ENCODE measurements around the gene TBL3. TPM values are rescaled to one million over a fixed set of nuclear protein-coding genes. Genes with fewer than 3 reads are reported as not detected.

Gene TBL3
- total RNA-seq, 2 experiments from 2014 or later, result 49.9 to 67.2 TPM

GRCh38 chr16:2008009-2008526, 36.2 kb downstream of the TBL3 start:
- H4K20me1 ChIP-seq (ENCODE audit: insufficient read depth, low read length), result peaks cover 10% of the 10 kb centered on the region
- intact Hi-C loops (cut with micrococcal nuclease; ENCODE audit: unreplicated experiment), result loop anchor here (2.0 kb wide), 1 partner anchor 65 kb away; the partner anchor contains the start of gene MSRB1
- ChIA-PET POLR2A (interaction anchor here (1.0 to 1.5 kb wide), 2 partner anchors 48 to 147 kb away, joined by 4 read pairs; partner anchors contain the start of gene TRAF7), CTCF (ENCODE audit: unreplicated experiment) (interaction anchor here (0.5 kb wide), 1 partner anchor 97 kb away, joined by 6 read pairs; no protein-coding TSS in a partner anchor)
- peaks cover 36% of the 10 kb centered on the region for H3K4me1 ChIP-seq (ENCODE audit: insufficient read depth, low read length, poor library complexity, severe bottlenecking)
- no peak for TF ChIP-seq CTCF (conservative IDR thresholded peaks at IDR 0.05; ENCODE audit: low read length)
- no peak for TF ChIP-seq EZH2phosphoT487 (IDR thresholded peaks at IDR 0.05; ENCODE audit: borderline replicate concordance, low read depth, low read length)
- H3K9me3 ChIP-seq (ENCODE audit: low read length), result no peaks in the 10 kb centered on the region
- no peaks in the 10 kb centered on the region for H3K9me2 ChIP-seq (ENCODE audit: insufficient read depth, low read length)
- H3K27ac ChIP-seq (ENCODE audit: low read depth, low read length, poor library complexity, severe bottlenecking), result peak overlapping the region; percentile 62
- no TSS peak for BruUV-seq (replicated peaks)
- peaks cover 22% of the 10 kb centered on the region for H3K36me3 ChIP-seq (ENCODE audit: insufficient read depth, low read length)
- H3K4me2 ChIP-seq (ENCODE audit: low read length), result peak overlapping the region; percentile 98
- H3K79me2 ChIP-seq (ENCODE audit: insufficient read depth, low read depth, low read length), result peaks cover 42% of the 10 kb centered on the region
- H3K4me3 ChIP-seq (ENCODE audit: low read depth, low read length, poor library complexity, severe bottlenecking), result peak overlapping the region; percentile 93
- H2AFZ ChIP-seq (ENCODE audit: low read length), result no peak overlapping the region
- peak; percentile 53 for DNase-seq (ENCODE audit: low spot score)

- Histone ChIP-seq H3K79me2 (ENCODE audit: insufficient read depth, low read depth, low read length) (peaks cover 42% of the 10 kb centered on the region), H3K4me3 (ENCODE audit: low read depth, low read length, poor library complexity, severe bottlenecking) (peak overlapping the region; percentile 93), H4K20me1 (ENCODE audit: insufficient read depth, low read length) (peaks cover 10% of the 10 kb centered on the region; the same call in 1 of the 2 replicates), H3K4me2 (ENCODE audit: low read length) (peak overlapping the region; percentile 98), H3K9me2 (ENCODE audit: insufficient read depth, low read length) (no peaks in the 10 kb centered on the region), H3K27ac (ENCODE audit: low read depth, low read length, poor library complexity, severe bottlenecking) (peak overlapping the region; percentile 62), H3K4me1 (ENCODE audit: insufficient read depth, low read length, poor library complexity, severe bottlenecking) (peaks cover 36% of the 10 kb centered on the region), H3K36me3 (ENCODE audit: insufficient read depth, low read length) (peaks cover 16% of the 10 kb centered on the region; the same call in 1 of the 2 replicates), H2AFZ (ENCODE audit: low read length) (no peak overlapping the region), H3K9me3 (ENCODE audit: low read length) (no peaks in the 10 kb centered on the region)
- ChIA-PET POLR2A (interaction anchor here (0.9 to 1.1 kb wide), 3 partner anchors 37 to 147 kb away, joined by 3 to 4 read pairs (median 3); partner anchors contain the start of genes TBL3 and TRAF7), CTCF (ENCODE audit: unreplicated experiment) (interaction anchor here (0.5 kb wide), 1 partner anchor 98 kb away, joined by 6 read pairs; no protein-coding TSS in a partner anchor)
- peak; percentile 42 for DNase-seq (ENCODE audit: low spot score)
- TF ChIP-seq CTCF (conservative IDR thresholded peaks at IDR 0.05; ENCODE audit: low read length) (peak; percentile 14; the same call in 1 of the 2 replicates), EZH2phosphoT487 (IDR thresholded peaks at IDR 0.05; ENCODE audit: borderline replicate concordance, low read depth, low read length) (no peak)
- intact Hi-C loops (cut with micrococcal nuclease; ENCODE audit: unreplicated experiment), result loop anchor here (2.0 kb wide), 1 partner anchor 66 kb away; the partner anchor contains the start of gene MSRB1
- BruUV-seq (replicated peaks), result no TSS peak
These were observed 36.8 kb downstream of the TBL3 start for GRCh38 chr16:2008631-2009163.
